GM12872 (cell line): ENCODE data around the gene RPTOR.

Experiments
- TF ChIP-seq, protein P1 (sequence below): IDR thresholded peaks from 3 replicates; pipeline ENCODE4 v1.5.1; 2011; ENCODE audit warnings: low read depth, mild to moderate bottlenecking, low read length, moderate library complexity; ENCODE audit not compliant: insufficient read depth

RPTOR gene

DNA sequence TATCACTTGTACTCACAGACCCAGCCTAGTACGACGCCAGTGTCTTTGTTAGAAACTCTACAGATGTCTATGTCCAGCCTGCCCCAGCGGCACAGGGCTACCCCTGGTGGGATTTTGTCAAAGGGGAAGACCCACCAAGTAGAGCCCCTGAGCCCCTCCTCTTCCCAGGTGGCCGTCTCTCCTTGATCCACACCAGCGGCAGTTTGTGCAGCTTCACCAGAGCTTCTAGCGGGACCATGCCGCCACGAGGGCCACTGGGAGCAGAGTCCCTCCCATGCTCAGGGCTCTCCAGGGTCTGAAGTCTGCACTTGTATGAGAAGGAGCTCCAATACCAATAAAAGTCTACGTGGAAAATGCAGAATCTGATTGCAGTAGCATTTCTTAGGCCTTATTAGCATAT, 157.1 kb downstream of the RPTOR start:
- TF ChIP-seq, protein P1, sequence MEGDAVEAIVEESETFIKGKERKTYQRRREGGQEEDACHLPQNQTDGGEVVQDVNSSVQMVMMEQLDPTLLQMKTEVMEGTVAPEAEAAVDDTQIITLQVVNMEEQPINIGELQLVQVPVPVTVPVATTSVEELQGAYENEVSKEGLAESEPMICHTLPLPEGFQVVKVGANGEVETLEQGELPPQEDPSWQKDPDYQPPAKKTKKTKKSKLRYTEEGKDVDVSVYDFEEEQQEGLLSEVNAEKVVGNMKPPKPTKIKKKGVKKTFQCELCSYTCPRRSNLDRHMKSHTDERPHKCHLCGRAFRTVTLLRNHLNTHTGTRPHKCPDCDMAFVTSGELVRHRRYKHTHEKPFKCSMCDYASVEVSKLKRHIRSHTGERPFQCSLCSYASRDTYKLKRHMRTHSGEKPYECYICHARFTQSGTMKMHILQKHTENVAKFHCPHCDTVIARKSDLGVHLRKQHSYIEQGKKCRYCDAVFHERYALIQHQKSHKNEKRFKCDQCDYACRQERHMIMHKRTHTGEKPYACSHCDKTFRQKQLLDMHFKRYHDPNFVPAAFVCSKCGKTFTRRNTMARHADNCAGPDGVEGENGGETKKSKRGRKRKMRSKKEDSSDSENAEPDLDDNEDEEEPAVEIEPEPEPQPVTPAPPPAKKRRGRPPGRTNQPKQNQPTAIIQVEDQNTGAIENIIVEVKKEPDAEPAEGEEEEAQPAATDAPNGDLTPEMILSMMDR: no peak

DNA sequence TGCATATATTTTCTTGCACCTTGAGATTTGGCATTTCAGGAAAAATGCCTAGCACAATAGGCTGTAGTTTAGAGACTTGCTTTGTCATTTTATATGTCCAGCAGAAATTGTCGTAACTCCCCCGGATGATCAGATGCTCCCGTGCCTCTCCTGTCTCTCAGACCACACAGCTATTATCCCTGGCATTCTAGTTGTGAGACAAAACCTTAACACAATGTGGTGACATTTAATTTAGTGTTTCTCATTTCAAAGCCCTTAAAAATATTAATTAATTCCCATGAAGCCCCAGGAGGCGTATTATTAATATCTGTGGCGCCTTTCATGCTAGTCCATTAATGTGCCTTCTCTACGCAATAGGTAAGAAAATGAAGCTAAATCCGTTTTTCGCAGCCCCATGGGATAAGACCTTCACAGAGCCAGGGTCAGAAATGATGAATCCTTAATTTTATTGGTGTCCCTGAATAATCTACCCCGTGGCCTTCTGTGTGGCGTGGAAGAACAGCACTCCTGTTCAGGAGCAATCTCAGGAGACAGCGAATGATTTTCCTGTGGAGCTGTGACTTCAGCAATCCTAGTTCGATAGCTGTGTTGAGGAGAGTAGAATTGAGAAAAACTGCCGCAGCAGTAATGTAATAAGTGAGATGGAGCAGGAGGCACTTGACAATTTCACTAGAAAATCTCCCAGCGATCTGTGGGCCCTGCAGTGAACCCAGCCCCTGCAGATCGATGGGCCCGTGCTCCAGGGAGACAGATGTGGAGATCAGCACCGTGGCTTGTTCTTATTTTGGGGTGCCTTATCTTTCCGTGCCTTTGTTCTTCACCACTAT, 157.9 kb downstream of the RPTOR start:
- TF ChIP-seq, protein P1: no peak

GRCh38 chr17:80703142-80703478, 158.5 kb downstream of the RPTOR start:
- TF ChIP-seq, protein P1: no peak

DNA sequence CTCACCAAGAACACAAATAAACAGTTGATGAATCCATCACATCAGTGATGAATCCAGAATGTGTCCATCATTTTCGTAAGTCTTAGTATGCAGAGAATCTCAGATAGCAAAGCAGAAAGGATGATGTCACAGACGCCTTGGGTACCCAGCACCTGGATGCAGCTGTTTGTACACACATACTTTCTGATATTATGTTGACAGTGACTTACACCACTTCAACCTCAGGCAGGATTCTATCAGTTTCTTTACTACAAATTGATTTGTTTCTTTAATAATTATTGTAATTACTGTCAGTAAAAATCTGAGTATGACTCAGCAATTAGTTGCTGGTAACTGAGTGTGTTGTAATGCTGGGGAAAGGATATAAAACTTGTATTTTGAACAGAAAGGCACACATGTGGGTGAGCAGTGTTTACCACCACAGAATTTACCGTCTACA, 159.8 kb downstream of the RPTOR start:
- TF ChIP-seq, protein P1: no peak

DNA sequence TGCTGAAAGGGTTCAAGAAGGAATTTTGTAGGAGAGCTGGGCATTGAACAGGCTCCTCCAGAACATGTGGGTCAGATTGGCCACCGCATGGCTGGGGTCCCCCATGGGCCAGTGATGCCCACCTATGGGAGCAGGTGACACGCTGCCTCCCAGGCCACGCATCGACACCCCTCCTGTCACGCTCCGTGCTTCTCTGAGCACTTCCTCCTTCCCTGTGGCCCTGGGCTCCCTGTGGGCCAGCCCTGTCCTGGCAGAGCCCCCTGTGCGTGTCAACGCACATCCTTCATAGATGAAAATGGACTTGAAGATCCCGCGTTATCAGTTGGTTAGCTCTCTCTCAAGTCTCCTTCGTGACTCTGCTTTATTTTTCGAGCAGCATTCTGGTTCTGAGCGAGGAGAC, 160.3 kb downstream of the RPTOR start:
- TF ChIP-seq, protein P1: no peak

DNA sequence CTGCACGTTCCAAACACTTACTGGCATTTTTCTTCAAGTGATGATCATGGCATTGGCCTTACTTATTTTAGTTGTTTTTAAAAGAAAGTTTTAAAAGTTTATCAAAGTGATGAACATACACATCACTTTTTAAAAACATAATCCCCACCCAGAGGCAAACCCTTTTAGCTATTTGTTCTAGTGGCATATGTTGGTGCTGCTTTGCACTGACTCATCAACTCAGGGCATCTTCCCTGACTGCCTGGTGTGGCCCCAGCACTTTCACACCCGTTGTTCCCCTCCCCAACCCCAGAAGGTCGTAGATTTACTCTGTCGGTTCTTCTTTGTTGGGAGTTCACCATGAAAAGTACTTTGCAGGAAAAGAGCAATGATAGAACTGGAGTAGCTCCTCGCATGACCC, 161.3 kb downstream of the RPTOR start:
- TF ChIP-seq, protein P1: no peak

- TF ChIP-seq, protein P1: no peak
These were observed 161.8 kb downstream of the RPTOR start for GRCh38 chr17:80706463-80706867.
